Heart left ventricle (tissue), 13 donors: ENCODE results near the gene PDE6D.

Experiments used
- POLR2A ChIP-seq, 2 donors: fragments of 450-650 bp; IDR thresholded peaks; one replicate each; pipeline ENCODE4 v1.6.1; 2017; ENCODE audit warnings: antibody characterized with exemption in 2 of 2, mild to moderate bottlenecking in 2 of 2, moderate library complexity in 2 of 2
- TF ChIP-seq, protein P1 (sequence below), 12 donors: fragments of 200-600 bp; sonication (generic) in 4 of 12; IDR thresholded peaks; one replicate each; pipeline versions ENCODE4 v1.5.0 to v1.8.0; 2018 to 2022; ENCODE audit warnings: antibody characterized with exemption in 12 of 12, mild to moderate bottlenecking in 5 of 12
- donor health status: ischemic (EF 13 %, LVEDD 7.1; RV severe dilation, severe dysfunction).
- donor health status: DM: no; HTN: yes; CAD: no.
- donor health status: DM: no; HTN: no; CAD: no.
- donor health status: ischemic (EF 25% LVEDD 6.9; RV normal size, moderate dysfunction).
- donor health status: ischemic (EF 25% LVEDD 5.7; RV mildly dilated, moderate dysfunction).
- donor health status: ischemic (EF 35%, LVEDD 5.7; RV mildly dilated, moderate dysfunction).
- donor health status: nonischemic (EF 11% LVEDD 7.7; RV severe dilation, severe dysfunction).
- donor health status: DM: yes; HTN: yes; CAD: no.
- donor health status: PGD.
- donor health status: ischemic (EF 29% LVEDD 5.4; RV normal size, mild dysfunction).
- donor health status: nonischemic (EF 23%, LVEDD 6.1; RV moderate dilation, normal function).

DNA sequence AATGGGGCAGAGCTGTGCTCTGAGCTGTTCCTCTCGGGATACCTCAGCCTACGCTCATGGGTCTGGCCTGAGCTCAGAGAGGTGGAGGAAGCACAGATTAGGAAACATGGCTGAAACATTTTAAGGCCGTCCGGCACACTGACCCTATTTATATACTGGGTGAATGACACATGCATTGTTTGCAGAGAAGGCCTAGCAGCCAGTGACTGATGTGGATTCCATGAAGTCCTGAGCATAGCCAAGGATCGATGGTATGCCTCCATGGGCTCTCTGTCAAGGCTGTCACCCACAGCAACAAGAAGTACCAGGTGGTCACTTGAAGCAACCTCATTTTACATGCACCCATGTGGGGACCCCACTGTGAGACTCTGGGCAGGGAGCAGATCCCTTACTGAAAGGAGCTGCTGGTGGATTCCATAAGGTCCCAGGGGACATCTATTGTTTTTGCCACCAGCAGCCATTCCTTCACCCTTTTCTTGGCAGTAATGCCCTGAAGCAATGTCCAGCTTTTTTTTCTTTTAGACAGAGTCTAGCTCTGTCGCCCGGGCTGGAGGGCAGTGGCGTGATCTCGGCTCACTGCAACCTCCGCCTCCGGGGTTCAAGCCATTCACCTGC, 64.3 kb downstream of the PDE6D start:
- no peak for TF ChIP-seq POLR2A (IDR thresholded peaks at IDR 0.05)
- TF ChIP-seq, protein P1, sequence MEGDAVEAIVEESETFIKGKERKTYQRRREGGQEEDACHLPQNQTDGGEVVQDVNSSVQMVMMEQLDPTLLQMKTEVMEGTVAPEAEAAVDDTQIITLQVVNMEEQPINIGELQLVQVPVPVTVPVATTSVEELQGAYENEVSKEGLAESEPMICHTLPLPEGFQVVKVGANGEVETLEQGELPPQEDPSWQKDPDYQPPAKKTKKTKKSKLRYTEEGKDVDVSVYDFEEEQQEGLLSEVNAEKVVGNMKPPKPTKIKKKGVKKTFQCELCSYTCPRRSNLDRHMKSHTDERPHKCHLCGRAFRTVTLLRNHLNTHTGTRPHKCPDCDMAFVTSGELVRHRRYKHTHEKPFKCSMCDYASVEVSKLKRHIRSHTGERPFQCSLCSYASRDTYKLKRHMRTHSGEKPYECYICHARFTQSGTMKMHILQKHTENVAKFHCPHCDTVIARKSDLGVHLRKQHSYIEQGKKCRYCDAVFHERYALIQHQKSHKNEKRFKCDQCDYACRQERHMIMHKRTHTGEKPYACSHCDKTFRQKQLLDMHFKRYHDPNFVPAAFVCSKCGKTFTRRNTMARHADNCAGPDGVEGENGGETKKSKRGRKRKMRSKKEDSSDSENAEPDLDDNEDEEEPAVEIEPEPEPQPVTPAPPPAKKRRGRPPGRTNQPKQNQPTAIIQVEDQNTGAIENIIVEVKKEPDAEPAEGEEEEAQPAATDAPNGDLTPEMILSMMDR (IDR thresholded peaks at IDR 0.05): no peak
